ENCODE data around the gene NEK1.

DNA sequence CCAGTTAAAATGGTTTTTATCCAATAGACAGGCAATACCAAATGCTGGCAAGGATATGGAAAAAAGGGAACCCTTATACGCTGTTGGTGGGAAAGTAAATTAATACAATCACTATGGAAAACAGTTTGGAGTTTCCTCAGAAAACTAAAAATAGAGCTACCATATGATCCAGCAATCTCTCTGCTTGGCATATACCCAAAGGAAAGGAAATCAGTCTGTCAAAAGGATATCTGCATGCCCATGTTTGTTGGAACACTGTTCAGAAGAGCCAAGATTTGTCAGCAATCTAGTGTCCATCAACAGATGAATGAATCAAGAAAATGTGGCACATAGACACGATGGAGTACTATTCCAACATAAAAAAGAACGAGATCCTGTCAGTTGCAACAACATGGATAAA is 250.6 kb downstream of the NEK1 start:
- TF ChIP-seq EP300 (IDR thresholded peaks at IDR 0.05) (no peak), POLR2A (IDR thresholded peaks at IDR 0.05) (no peak), POLR2AphosphoS5 (IDR thresholded peaks at IDR 0.05) (no peak)

All from stomach (tissue), 4 donors.